ENCODE data around the gene ADAM10.

Gene ADAM10

GRCh38 chr15:58717357-58717756 lies 32.1 kb downstream of the ADAM10 start:
- no peak for DNase-seq (ENCODE audit: low read depth in 2 of 2)

DNA sequence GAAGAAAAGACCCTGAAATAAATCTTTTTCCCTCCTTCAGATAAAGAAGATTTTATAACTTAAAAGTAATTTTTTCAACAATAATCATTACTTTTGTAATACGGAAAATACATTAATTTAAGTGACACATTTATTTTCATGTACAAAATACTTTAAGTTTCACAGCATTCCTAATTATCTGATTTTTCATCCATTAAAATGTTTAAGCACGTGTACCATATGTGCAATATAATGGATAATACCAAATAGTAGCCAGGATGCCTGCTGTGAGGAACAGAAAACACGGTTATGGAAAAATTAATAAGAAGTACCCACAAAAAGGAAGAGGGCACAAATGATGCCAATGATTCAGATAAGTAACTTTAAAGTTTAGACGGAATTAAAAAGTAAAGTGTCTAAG lies 33.5 kb downstream of the ADAM10 start:
- no peak for DNase-seq (ENCODE audit: low read depth in 2 of 2)

DNA sequence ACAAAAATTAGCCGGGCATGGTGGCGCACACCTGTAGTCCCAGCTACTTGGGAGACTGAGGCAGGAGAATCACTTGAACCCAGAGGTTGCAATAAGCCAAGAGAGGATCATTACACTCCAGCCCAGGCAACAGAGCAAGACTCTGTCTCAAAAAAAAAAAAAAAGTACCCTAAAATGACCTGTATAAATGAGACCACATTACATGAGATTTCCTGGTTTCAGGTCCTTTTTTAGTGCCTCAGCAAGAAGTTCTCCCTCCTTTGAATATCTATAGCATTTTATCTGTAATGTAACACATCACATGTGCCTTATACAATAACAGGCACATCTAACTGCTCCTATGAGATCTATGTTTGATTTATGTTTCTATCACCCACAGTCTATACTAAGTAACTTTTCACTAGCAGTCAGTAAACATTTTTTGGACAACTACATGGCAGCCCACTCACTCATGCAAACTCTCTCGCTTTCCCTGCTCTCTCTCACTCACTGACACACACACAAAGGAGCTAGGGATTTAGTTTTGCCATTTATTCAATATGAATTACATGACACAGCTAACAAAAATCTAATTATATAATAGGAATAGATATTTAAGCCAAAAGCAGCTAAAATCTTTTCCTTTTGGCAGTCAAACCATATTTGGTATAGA lies 34.1 kb downstream of the ADAM10 start:
- DNase-seq (ENCODE audit: low read depth in 2 of 2): no peak

GRCh38 chr15:58710701-58711100 lies 38.8 kb downstream of the ADAM10 start:
- DNase-seq (ENCODE audit: low read depth in 2 of 2): no peak

DNA sequence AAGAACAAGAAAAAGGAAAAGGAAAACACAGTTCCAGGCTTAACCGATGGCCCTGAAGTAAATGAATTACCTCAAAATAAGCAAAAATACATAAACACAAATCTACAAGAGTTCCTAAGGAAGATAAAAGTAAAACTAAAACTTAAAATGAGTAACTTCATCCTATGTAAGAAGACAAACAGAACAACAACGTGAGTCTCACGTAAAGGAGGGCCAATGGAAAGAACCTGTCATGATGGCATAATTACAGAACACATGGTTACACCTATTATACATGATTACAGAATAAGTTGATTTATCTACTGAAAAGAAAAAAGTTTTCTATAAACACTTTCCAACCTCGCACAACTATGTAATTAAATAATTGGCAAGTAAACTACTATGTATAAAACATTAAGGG lies 42.1 kb downstream of the ADAM10 start:
- DNase-seq (ENCODE audit: low read depth in 2 of 2): no peak

GRCh38 chr15:58705105-58705504 lies 44.4 kb downstream of the ADAM10 start:
- DNase-seq (ENCODE audit: low read depth in 2 of 2): no peak

- DNase-seq (ENCODE audit: low read depth in 2 of 2): no peak
These were observed 45.2 kb downstream of the ADAM10 start for GRCh38 chr15:58704155-58704865.

- DNase-seq (ENCODE audit: low read depth in 2 of 2): no peak
These were observed 45.9 kb downstream of the ADAM10 start for GRCh38 chr15:58703610-58704009.

DNA sequence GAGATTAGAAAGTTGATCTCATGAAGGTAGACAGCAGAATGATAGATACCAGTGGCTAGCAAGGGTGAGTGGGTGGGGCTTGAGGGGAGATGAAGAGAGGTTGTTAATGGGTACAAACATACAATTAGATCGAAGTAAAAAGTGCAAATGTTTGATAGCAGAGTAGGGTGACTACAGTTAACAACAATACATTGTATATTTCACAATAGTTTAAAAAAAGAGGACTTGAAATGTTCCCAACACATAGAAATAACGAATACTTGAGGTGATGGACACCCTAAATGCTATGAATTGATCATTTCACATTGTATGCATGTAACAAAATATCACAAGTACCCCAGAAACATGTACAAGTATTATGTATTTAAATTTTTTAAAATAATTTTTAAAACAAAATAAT lies 47.3 kb downstream of the ADAM10 start:
- no peak for DNase-seq (ENCODE audit: low read depth in 2 of 2)

- no peak for DNase-seq (ENCODE audit: low read depth in 2 of 2)
These were observed 48.1 kb downstream of the ADAM10 start for GRCh38 chr15:58701376-58701775.

- DNase-seq (ENCODE audit: low read depth in 2 of 2): no peak
These were observed 49.7 kb downstream of the ADAM10 start for GRCh38 chr15:58699769-58700168.

DNA sequence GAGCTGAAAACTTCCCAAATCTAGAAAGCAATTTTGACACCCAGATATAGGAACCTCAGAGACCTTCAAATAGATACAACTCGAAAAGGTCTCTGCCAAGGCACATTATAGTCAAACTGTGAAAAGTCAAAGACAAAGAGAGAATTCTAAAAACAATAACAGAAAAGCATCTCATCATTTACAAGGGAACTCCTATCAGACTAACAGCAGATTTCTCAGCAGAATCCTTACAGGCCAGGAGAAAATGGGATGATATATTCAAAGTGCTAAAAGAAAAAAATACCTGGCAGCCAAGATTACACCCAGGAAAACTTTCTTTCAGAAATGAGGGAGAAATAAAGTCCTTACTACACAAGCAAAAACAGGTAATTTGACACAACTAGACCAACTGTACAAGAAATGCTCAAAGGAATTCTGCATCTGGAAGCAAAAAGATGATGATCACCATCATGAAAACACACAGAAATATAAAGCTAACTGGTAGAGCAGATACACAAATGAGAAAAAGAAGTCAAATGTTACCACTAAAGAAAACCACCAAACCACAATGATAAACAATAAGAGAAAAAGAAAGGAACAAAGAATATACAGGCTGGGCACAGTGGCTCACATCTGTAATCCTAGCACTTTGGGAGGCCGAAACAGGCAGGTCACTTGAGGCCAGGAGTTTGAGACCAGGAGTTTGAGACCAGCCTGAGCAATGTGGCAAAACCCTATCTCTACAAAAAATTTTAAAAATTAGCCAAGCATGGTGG lies 50.4 kb downstream of the ADAM10 start:
- DNase-seq (ENCODE audit: low read depth in 2 of 2): no peak

DNA sequence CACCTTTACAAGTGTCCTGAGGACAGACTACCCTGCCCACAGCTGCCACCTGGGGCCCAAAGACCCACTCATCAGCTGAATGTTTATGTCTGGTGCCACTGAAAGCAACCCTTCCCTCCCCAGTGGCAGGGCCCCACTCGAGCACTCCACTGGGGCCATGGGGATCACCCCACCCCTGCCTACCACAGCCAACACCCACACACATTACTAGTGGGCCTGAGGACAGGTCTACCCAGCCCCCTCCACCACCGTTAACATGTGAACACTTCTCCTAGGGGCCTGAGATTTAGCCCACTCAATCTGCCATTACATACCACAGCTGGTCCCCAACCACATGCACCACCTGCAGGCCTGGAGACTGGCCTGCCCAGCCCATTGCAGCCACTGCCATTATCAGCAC lies 52.3 kb downstream of the ADAM10 start:
- DNase-seq (ENCODE audit: low read depth in 2 of 2): no peak

DNA sequence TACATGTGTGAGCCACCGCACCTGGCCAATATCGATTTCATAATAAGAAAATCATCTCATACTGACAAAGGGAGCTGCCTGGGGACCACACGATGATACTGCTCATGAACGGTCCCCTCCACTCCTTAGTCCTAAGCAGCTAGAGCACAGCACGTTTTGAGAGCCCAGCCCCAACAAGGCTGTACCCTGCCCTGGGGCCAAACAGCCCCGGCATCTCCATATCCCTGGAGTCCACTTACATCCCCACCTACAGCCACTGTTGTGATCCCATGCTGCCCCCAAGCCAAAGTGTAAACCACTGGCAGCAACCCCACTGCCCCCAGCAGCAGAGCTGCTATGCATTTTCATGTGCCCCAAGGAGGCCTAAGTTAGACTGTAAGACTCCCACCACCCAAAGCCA lies 52.8 kb downstream of the ADAM10 start:
- DNase-seq (ENCODE audit: low read depth in 2 of 2): no peak

GRCh38 chr15:58694641-58695398 lies 54.7 kb downstream of the ADAM10 start:
- no peak for DNase-seq (ENCODE audit: low read depth in 2 of 2)

GRCh38 chr15:58690703-58691102 lies 58.8 kb downstream of the ADAM10 start:
- no peak for DNase-seq (ENCODE audit: low read depth in 2 of 2)

- no peak for DNase-seq (ENCODE audit: low read depth in 2 of 2)
These were observed 59.9 kb downstream of the ADAM10 start for GRCh38 chr15:58689646-58690045.

DNA sequence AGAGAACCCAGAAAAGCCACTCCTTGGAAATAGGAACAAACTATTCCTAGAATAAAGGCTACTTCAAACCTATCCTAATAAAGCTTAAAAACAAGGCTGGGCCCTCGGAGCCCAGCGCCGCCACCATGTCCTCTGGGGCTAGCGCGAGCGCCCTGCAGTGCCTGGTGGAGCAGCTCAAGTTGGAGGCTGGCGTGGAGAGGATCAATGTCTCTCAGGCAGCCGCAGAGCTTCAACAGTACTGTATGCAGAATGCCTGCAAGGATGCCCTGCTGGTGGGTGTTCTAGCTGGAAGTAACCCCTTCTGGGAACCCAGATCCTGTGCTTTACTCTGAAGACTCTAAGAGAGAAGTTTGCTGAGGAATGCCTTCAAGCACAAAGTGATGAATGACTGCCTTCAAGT lies 63.2 kb downstream of the ADAM10 start:
- no peak for DNase-seq (ENCODE audit: low read depth in 2 of 2)

GRCh38 chr15:58684751-58685150 lies 64.8 kb downstream of the ADAM10 start:
- DNase-seq (ENCODE audit: low read depth in 2 of 2): no peak

DNA sequence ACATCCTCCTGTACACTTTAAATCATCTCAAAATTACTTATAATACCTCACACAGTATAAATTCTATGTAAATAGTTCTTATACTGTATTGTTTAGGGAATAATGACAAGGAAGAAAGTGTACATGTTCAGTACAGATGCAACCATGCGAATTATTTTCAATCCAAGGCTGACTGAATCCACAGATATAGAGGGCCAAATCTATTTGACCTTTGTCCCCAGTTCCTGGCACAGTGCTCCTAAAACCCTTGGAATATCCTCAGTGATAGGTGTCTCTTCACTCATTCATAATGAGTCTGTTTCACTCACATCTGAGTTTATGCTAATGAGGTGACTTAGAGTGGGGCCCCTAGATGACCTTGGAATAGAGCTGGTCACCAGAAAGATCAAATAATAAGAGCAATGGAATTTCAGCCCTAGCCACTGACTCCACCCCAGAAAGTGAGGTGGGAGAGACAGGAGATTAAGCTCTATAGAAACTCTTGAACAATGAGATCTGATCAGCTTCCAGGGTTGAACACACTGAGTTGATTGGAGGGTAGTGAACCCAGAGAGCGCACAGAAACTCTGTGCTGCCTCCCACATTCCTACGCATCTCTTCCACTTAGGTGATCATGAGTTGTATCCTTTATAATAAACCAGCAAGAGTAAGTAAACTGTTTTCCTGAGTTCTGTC lies 65.3 kb downstream of the ADAM10 start:
- no peak for DNase-seq (ENCODE audit: low read depth in 2 of 2)

GRCh38 chr15:58682234-58682633 lies 67.3 kb downstream of the ADAM10 start:
- DNase-seq (ENCODE audit: low read depth in 2 of 2): no peak

DNA sequence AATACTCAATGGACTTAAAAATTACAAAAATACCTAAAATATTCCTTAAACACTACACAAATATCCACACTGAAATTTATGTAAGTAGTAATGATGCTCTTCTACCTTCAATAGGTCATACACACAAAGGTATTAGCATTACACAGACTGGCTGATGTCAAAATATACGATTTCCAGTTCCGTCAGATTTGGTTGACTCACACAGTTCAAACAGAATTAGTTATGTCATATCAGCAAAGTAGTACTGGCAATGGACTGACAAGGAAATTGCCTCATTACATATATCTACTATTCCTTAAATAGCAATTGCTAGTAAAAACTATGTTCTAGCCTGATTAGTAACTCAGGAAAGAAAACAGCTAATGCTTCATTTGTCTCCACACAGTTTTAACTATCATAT lies 70.8 kb downstream of the ADAM10 start:
- DNase-seq (ENCODE audit: low read depth in 2 of 2): no peak
